ENCODE measurements around the gene MYO1H.
A peak's percentile ranks its signal among the peaks of the same experiment; 100 is the strongest.
"Not testable (repeated sequence)": the region's sequence is repeated elsewhere in the genome, so short reads cannot be mapped to it uniquely, and the experiment has no call there.

The MYO1H gene

GRCh38 chr12:109467978-109468676, 120.4 kb downstream of the MYO1H start:
- DNase-seq (ENCODE audit: low read depth in 3 of 3, low spot score in 1 of 3): no peak

GRCh38 chr12:109469517-109469916, 121.8 kb downstream of the MYO1H start:
- no peak for DNase-seq (ENCODE audit: low read depth in 3 of 3, low spot score in 1 of 3)

GRCh38 chr12:109473006-109473405, 125.3 kb downstream of the MYO1H start:
- DNase-seq (ENCODE audit: low read depth in 3 of 3, low spot score in 1 of 3): no peak

DNA sequence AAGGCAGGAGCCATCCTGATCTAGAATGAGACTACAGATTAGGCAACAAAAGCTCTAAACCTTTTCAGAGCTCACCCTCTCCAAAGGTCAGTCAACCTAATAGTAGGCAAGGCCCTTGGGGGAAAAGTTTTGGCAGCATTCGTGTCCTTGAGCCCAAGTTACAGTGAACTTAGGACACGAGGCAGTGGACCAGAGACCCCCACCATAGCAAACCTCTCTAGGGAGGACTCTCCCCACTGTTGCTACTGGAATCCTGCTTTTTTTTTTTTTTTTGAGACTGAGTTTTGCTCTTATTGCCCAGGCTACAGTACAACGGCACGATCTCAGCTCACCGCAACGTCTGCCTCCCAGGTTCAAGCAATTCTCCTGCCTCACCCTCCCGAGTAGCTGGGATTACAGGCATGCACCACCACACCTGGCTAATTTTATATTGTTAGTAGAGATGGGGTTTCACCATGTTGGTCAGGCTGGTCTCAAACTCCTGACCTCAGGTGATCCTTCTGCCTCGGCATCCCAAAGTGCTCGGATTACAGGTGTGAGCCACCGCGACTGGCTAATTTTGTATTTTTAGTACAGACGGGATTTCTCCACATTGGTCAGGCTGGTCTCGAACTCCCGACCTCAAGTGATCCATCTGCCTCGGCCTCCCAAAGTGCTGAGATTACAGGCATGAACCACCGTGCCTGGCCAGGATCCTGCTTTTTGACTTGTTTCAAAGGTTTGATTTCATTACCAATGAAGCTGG, 126.0 kb downstream of the MYO1H start:
- DNase-seq (ENCODE audit: low read depth in 3 of 3, low spot score in 1 of 3): not testable (repeated sequence)

GRCh38 chr12:109475121-109475520, 127.4 kb downstream of the MYO1H start:
- no peak for DNase-seq (ENCODE audit: low read depth in 3 of 3, low spot score in 1 of 3)

GRCh38 chr12:109475993-109476806, 128.5 kb downstream of the MYO1H start:
- DNase-seq (ENCODE audit: low read depth in 3 of 3, low spot score in 1 of 3): no peak

GRCh38 chr12:109476807-109477184, 129.1 kb downstream of the MYO1H start:
- DNase-seq (ENCODE audit: low read depth in 3 of 3, low spot score in 1 of 3): no peak

DNA sequence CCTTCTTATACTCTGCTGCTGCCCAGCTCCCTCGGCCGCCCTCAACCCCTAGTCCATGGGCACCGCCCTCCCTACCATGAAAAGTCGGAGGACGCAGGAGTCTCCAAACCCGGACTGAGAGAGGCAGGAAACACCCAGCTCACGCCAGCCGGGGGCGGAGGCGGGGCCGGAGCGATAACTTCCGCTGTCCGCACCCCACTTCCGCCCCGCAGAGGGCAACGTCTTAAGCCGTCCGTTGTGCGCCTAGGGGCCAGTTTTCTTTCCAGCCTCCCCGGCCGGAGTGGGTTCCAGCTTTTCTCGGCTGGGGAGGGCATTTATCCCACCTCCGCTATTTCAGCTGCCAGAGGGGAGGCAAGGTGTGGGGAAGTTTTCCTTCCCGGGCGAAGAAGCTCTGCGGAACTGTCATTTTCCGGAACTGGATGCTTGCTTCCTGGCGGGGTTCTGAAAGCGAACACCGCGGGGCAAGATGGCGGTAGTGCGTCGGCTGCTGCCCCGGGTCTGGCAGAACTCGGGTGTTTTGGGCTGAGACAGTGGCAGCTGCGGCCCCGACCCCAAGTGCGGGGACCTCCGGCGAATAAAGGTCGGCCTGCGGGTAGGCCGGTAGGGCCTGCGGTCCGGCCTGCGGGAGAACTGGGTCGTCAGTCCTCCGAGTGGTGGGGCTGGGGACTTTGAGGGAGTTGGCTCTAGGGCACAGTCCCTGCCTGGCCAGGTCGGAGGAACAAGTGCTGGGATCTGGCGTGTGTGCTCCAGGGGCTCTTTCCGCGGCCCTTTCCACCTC, 129.7 kb downstream of the MYO1H start, which contains the start of the genes KCTD10 and UBE3B:
Gene KCTD10, minus strand, starts transcription at position 116 of the 778 bp plus-strand sequence. Its CDS starts 38 bp downstream, at position 78.
Gene UBE3B, plus strand, starts transcription at position 450 of the 778 bp plus-strand sequence. CDS start 5,918 bp downstream, outside the sequence.
- peak; percentile 58 to 76 (median 66) for DNase-seq (ENCODE audit: low read depth in 3 of 3, low spot score in 1 of 3)

- no peak for DNase-seq (ENCODE audit: low read depth in 3 of 3, low spot score in 1 of 3)
These were observed 130.2 kb downstream of the MYO1H start for GRCh38 chr12:109477963-109478315.

- no peak for DNase-seq (ENCODE audit: low read depth in 3 of 3, low spot score in 1 of 3)
These were observed 132.1 kb downstream of the MYO1H start for GRCh38 chr12:109479761-109480160.

DNA sequence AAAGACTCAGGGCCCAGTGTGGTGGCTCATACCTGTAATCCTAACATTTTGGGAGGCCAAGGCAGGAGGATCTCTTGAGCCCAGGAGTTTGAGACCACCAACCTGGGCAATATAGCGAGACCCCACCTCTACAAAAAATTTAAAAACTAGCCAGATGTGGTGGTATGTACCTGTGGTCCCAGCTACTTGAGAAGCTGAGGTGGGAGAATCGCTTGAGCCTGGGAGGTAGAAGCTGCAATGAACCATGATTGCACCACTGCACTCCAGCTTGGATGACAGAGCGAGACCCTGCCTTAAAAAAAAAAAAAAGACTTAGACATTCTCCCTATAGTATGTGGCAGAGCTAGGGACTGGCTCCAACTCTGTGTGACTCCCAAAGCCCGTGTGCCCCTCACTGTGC, 132.7 kb downstream of the MYO1H start:
- no peak for DNase-seq (ENCODE audit: low read depth in 3 of 3, low spot score in 1 of 3)

DNA sequence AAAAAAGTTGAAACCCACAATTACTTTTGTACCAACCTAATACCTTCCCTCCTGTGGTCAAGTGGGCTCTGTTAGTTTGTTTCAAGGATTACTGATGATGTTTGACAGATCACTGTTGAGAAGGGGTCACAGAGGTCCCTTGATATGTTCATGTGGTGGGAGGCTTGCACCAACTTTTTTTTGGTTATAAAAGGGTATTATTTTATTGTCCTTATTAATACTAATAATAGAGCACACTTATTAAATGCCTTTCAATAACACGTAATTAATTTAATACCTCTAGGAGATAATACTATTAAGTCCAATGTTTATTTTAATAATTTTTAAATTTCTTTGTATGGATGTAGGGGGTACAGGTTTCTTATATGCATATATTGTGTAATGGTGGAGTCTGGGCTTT, 134.2 kb downstream of the MYO1H start:
- DNase-seq (ENCODE audit: low read depth in 3 of 3, low spot score in 1 of 3): no peak

DNA sequence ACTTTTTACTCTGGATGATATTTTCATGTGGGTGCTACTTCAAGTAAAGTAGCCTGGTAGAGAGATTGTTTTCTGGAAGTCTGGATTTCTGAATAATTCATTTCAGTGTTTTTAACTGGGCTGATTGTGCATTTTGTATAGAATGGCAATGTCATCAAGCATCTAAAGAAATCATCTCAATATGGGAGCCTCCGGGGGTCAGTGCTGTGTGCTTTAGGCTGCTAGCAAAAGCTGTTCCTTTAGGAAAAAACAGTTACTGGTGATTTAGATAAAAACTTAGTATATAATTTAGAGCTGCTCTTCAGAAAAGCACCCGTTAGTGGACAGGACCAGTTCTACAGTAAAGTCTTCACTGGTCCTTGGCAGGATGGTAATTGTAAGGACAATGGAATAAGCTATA, 134.8 kb downstream of the MYO1H start:
- no peak for DNase-seq (ENCODE audit: low read depth in 3 of 3, low spot score in 1 of 3)

DNA sequence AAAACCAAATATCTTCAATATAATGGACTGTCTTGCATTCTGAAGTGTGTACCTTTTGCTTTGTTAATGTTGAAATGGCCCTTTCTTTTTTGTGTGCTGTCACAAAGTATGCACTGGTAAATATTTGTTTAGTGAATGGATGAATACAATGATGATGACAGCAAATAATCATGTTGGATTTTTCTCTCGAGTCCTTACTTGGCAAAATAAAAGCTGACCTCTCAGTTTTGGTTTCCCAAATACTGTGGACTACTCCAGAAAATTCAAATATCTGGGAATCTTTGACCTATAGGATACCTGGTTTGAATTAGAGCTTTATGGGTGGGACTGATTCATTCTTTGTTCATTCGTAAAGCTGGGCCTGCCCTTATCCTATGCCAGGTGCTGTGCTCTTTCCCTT, 135.2 kb downstream of the MYO1H start:
- DNase-seq (ENCODE audit: low read depth in 3 of 3, low spot score in 1 of 3): no peak

DNA sequence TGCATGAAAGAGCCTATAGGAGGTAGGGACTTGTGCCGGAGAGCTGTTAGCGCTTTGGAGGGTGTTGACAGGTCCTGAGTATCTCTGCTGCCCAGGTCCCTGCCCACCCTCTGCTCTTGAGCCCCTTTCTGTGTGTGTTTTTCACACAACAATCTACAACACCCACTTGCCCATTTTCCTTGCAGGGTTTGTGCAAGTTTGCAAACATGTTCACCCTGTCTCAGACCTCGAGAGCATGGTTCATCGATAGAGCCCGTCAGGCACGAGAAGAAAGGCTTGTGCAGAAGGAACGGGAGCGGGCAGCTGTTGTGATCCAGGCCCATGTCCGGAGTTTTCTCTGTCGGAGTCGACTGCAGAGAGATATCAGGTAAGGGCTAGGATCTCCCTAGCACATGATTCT, 135.6 kb downstream of the MYO1H start:
- DNase-seq (ENCODE audit: low read depth in 3 of 3, low spot score in 1 of 3): no peak

DNA sequence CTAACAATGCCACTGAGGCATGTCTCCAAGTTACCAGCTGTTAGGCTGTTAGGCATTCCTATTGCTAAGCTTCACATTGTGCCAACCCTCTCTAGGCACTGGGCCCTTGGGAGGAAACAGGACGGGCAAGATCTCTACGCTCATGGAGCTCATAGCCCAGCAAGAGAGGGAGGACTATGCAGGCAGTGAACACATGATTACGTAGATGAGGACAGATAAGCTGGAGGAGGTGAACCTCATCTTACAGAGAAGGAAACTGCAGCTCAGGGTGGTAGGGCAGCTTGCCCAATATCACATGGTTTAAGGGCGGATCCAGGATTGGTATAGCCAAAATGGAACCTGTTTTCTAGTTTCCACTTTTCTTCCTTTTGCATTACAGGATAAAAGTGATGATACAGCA, 137.5 kb downstream of the MYO1H start:
- DNase-seq (ENCODE audit: low read depth in 3 of 3, low spot score in 1 of 3): no peak

GRCh38 chr12:109487181-109488050, 139.7 kb downstream of the MYO1H start:
- DNase-seq (ENCODE audit: low read depth in 3 of 3, low spot score in 1 of 3): no peak

DNA sequence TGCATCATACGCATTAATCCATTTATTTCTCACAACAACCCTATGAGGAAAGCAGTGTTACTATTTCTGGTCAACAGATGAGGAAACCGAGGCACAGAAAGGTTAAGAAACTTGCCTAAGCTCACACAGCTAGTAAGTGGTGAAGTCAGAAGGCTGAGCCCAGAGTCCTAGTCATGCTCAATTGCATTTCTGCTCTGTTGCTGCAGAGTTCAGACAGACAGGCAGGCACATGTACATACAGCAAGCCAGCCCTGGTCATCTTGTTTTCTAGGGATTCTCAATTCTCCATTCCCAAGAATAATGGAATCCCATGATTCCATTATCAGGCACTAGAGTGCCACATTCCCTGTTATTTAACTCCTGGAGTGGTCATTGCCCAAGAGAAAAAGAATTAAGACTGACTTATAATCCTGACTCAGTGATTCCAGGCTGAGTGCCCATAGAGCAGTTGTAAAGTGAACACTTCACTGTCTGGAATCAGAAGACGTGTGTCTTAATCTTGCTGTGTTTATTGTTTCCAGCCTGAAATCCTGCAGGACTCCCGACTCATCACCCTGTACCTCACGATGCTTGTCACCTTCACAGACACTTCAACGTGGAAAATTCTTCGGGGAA, 140.5 kb downstream of the MYO1H start:
- DNase-seq (ENCODE audit: low read depth in 3 of 3, low spot score in 1 of 3): no peak
